Fibroblast of skin of back (primary cell): ENCODE results near the gene SH3PXD2A.

Experiments used
- DNase-seq: peaks from one replicate; pipeline ENCODE4 v3.0.0-alpha.2; 2013

SH3PXD2A gene

GRCh38 chr10:103553743-103554487 is 301.5 kb downstream of the SH3PXD2A start:
- DNase-seq = no peak

GRCh38 chr10:103552856-103553742 is 302.3 kb downstream of the SH3PXD2A start:
- no peak for DNase-seq

GRCh38 chr10:103551619-103552602 is 303.5 kb downstream of the SH3PXD2A start:
- no peak for DNase-seq

GRCh38 chr10:103550229-103550628 is 305.1 kb downstream of the SH3PXD2A start:
- DNase-seq = no peak

GRCh38 chr10:103549349-103549685 is 306.1 kb downstream of the SH3PXD2A start:
- DNase-seq = no peak

- DNase-seq = no peak
These were observed 306.6 kb downstream of the SH3PXD2A start for GRCh38 chr10:103548581-103549348.

GRCh38 chr10:103548006-103548405 is 307.4 kb downstream of the SH3PXD2A start:
- DNase-seq = no peak

- no peak for DNase-seq
These were observed 307.9 kb downstream of the SH3PXD2A start for GRCh38 chr10:103547391-103547946.

- DNase-seq = no peak
These were observed 309.0 kb downstream of the SH3PXD2A start for GRCh38 chr10:103546401-103546800.

- DNase-seq = no peak
These were observed 309.6 kb downstream of the SH3PXD2A start for GRCh38 chr10:103545771-103546281.

GRCh38 chr10:103545366-103545765 is 310.0 kb downstream of the SH3PXD2A start:
- DNase-seq = no peak

GRCh38 chr10:103544657-103545310 is 310.6 kb downstream of the SH3PXD2A start:
- no peak for DNase-seq
